Thyroid gland (tissue), 4 donors: ENCODE results near the gene DRG2.

ENCODE experiments used
- POLR2A ChIP-seq, 2 donors: fragments of 450-650 bp; IDR thresholded peaks; one replicate each; pipeline ENCODE4 v1.6.1; 2017; ENCODE audit warnings: antibody characterized with exemption in 2 of 2, mild to moderate bottlenecking in 2 of 2, moderate library complexity in 1 of 2
- TF ChIP-seq, protein P1 (sequence below), 6 experiments: fragments of 200-600 bp in 3 of 6; fragments of 450-650 bp in 3 of 6; sonication (generic) in 3 of 6; IDR thresholded peaks; one replicate each; pipeline ENCODE4 v1.5.1; 2016 to 2019; ENCODE audit warnings: antibody characterized with exemption in 6 of 6, mild to moderate bottlenecking in 2 of 6, inconsistent platforms in 1 of 6, moderate library complexity in 1 of 6

DNA sequence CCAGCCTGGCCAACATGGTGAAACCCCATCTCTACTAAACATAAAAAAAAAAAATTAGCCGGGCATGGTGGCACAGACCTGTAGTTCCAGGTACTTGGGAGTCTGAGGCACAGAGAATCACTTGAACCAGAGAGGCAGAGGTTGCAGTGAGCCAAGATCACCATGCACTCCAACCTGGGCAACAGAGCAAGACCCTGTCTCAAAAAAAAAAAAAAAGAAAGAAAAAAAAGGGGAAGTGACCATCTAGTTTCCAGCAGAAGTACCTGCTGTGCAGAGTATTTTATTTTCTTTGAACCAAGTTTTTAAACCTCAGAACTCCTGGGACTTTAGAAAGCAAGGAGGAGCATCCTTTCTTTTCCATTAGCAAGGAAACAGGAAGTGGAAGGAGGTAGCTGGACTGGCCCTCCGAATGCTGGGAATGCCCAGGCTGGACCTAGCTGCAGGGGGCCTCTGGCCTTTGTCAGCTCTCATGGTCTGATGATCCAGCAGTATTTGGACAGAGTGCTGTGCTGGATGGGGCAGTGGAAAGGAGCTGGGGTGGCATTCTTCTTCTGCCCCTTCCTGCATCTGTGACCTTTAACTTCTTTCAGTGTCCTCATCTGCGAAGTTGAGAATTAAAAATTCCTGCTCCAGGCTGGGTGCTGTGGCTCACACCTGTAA, 41.9 kb upstream of the DRG2 start:
- TF ChIP-seq POLR2A (IDR thresholded peaks at IDR 0.05), result no peak
- TF ChIP-seq, protein P1, sequence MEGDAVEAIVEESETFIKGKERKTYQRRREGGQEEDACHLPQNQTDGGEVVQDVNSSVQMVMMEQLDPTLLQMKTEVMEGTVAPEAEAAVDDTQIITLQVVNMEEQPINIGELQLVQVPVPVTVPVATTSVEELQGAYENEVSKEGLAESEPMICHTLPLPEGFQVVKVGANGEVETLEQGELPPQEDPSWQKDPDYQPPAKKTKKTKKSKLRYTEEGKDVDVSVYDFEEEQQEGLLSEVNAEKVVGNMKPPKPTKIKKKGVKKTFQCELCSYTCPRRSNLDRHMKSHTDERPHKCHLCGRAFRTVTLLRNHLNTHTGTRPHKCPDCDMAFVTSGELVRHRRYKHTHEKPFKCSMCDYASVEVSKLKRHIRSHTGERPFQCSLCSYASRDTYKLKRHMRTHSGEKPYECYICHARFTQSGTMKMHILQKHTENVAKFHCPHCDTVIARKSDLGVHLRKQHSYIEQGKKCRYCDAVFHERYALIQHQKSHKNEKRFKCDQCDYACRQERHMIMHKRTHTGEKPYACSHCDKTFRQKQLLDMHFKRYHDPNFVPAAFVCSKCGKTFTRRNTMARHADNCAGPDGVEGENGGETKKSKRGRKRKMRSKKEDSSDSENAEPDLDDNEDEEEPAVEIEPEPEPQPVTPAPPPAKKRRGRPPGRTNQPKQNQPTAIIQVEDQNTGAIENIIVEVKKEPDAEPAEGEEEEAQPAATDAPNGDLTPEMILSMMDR (IDR thresholded peaks at IDR 0.05), result no peak
